Mucosa of rectum (tissue), 2 donors: ENCODE measurements around the gene UGP2.
A peak's percentile ranks its signal among the peaks of the same experiment; 100 is the strongest.

Experiments
- H3K27ac ChIP-seq, 2 donors: one replicate each; pipeline ENCODE4 v1.7.0; 2013; ENCODE audit warnings: inconsistent platforms in 2 of 2, low read depth in 2 of 2, low read length in 2 of 2
- H3K27me3 ChIP-seq, 2 donors: one replicate each; pipeline ENCODE4 v1.7.0; 2013; ENCODE audit warnings: low read length in 2 of 2; ENCODE audit not compliant: control insufficient read depth in 2 of 2, insufficient read depth in 2 of 2
- H3K36me3 ChIP-seq, 2 donors: one replicate each; pipeline ENCODE4 v1.7.0; 2013; ENCODE audit warnings: low read length in 2 of 2; ENCODE audit not compliant: control insufficient read depth in 2 of 2, insufficient read depth in 2 of 2
- H3K4me1 ChIP-seq, 2 donors: one replicate each; pipeline ENCODE4 v1.7.0; 2013; ENCODE audit warnings: low read length in 2 of 2, mild to moderate bottlenecking in 1 of 2; ENCODE audit not compliant: control insufficient read depth in 2 of 2, insufficient read depth in 2 of 2
- H3K4me3 ChIP-seq, 2 donors: one replicate each; pipeline ENCODE4 v1.7.0; 2013; ENCODE audit warnings: low read length in 2 of 2
- H3K9ac ChIP-seq, 2 donors: one replicate each; pipeline ENCODE4 v1.7.0; 2013; ENCODE audit warnings: low read length in 2 of 2, low read depth in 1 of 2, mild to moderate bottlenecking in 1 of 2
- H3K9me3 ChIP-seq, 2 donors: one replicate each; pipeline ENCODE4 v1.7.0; 2013; ENCODE audit warnings: low read length in 2 of 2; ENCODE audit not compliant: control insufficient read depth in 2 of 2
- donor health status: healthy.
- donor health status: Normal muscosa, but diverticular disease.

Gene UGP2

DNA sequence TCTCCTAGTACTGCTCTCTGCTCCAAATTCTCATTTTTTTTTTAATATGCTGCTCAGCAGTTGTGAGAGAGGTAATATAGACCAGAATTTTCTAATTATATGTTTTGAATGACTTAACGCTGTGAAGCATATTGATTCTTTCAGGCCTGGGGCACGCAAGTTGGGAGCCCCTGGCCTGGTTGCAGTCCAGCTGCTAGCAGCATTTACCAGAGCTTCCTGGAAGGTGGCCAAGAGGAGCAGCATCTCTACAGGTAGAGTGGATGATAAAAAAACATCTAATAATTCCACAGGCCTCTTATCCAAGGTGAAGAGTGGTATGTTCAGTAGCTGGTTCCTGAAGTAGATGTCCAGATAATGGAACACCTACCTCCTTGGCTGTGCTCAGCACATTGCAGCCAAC lies 7.3 kb upstream of the UGP2 start:
- H3K27ac ChIP-seq, result no peak overlapping the region
- H3K9me3 ChIP-seq, result no peaks in the 10 kb centered on the region
- H3K4me1 ChIP-seq, result no peaks in the 10 kb centered on the region
- H3K9ac ChIP-seq, result no peak overlapping the region
- no peaks in the 10 kb centered on the region for H3K36me3 ChIP-seq
- H3K4me3 ChIP-seq, result no peak overlapping the region
- no peaks in the 10 kb centered on the region for H3K27me3 ChIP-seq

DNA sequence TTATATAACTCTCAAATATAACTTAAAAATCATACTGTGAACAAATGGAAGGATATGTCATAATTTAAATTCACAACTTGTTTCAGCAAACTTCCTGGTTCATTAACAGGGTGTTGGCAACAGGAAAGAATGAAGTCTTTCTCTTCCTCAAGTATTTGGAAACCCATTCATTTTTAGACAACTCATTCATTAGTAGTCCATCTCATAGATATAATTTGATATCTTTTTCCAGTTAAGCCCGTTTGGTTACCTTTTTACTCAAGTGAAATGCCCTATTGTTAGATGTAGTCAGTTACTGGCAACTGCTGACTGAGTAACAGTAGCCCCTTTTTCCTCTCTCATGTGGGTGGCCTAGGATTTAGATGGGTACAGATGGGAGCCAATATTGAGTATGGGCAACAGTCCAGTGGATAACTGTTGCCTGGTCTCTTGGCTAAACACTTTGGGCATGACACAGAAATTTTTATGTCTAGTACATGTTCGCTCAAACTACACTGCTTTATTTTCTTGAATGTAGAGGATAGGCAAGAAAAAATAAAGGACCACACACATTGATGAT lies 4.6 kb upstream of the UGP2 start:
- H3K27ac ChIP-seq, result no peak overlapping the region
- H3K4me3 ChIP-seq, result no peak overlapping the region
- peaks cover 5 to 8% of the 10 kb centered on the region in 2 donors for H3K4me1 ChIP-seq
- H3K9me3 ChIP-seq, result no peaks in the 10 kb centered on the region
- no peaks in the 10 kb centered on the region for H3K27me3 ChIP-seq
- no peaks in the 10 kb centered on the region for H3K36me3 ChIP-seq
- H3K9ac ChIP-seq, result no peak overlapping the region

DNA sequence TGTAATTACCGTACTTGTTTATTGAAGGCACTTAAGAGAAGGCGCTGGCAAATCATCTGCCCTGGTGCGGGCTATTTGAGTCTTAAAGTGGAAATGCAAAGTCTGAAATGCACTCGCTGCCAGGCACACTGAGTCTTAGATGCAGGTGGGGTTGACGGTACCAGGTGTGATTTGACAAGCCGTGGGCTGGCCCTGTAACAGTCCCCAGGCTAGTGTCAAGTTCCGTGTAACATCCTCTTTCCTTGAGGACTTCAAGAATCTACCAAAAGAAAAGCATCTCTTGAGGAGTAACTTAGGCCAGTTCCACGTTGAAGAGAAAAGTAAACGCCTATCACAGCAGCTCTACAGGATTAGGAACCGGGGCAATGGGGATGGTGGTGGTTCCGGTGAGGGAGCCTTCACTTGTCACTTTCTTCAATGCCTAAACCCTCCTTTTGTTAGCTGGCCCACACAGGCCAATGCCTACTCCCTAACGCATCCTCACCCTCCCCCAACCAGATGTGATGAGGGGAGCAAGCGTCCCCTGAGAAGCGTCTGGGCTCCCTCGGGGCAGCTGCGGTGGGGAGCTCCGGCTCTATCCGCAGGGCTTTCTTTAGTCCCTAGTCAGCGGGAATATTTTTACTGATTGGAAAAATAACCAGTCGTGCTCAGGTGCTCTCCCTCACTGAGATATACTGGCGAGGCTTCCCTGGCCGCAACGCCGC lies 1.5 kb upstream of the UGP2 start:
- Histone ChIP-seq H3K4me1 (peaks cover 13 to 19% of the 10 kb centered on the region in 2 donors), H3K9me3 (no peaks in the 10 kb centered on the region), H3K27me3 (no peaks in the 10 kb centered on the region), H3K27ac (peak overlapping the region; percentile 99 to 100), H3K36me3 (no peaks in the 10 kb centered on the region), H3K9ac (peak overlapping the region; percentile 92 to 100), H3K4me3 (peak overlapping the region; percentile 92 to 98)

DNA sequence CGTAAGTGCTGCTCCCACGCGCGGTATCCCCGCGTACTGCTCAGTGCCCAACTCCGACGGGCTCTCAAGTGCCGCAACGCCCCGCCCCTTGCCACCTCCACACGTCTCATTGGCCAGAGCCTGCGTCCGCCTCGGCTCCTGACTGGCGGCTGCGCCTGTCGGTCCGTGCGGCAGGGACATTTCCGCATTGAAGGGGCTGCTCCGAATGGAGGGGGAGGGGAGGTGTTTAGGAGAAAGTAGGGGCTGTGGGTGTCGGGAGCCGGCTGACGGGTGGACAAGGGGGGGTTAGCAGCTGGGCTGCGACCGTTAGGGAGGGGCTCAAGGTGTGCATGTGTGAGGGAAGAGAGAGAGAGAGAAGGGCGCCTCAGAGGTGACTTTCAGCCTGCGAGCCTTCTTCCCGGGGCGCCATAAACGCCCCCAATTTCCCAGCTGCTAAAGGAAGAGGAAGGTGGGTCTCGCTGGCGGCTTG lies 877 bp upstream of the UGP2 start:
- Histone ChIP-seq H3K9me3 (no peaks in the 10 kb centered on the region), H3K4me1 (peaks cover 13 to 19% of the 10 kb centered on the region in 2 donors), H3K36me3 (no peaks in the 10 kb centered on the region), H3K9ac (peak overlapping the region; percentile 99 to 100), H3K27ac (peak overlapping the region; percentile 99 to 100), H3K4me3 (peak overlapping the region; percentile 92 to 98), H3K27me3 (no peaks in the 10 kb centered on the region)

DNA sequence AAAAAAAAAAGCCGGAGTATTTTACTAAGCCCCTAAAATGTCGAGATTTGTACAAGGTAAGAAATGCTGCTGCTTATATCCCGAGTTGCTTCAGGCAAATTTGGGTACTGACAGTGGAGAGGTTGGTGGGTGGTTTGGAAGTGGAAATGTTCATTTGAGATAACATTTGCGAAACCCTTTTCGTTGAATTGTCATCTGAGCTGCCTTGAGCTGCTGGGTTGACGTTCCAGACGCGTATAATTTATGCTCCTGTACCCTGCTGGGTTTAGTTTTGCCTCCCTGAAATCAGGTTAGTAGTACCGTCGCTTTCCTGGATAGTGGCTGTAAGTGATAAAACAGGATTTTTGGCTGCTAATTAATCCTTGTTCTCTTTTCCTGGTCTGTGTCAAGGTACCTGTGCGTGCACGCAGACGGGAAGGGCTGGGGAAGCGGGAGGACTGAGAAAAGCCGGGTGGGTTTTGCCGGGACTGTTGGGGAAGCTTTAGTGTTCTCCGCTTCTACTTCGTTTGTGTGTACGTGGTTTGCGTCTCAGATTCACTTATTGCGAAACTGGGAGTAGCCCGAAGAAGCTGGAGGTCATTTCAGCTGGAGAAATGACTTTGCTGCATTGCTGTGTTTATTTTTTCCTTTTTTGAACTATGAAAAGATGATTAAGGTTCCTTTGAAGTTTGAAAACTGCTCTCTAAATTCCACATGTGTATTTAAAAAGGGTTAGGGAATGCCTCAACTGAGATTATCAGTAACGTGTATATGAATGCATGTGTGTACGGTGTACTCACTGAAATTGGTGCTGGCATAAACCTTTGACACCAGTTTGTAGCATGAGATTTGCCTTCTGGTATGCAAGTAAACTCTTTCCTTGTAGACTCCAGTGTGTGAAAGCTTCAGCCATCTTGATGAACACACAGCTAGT lies 709 bp downstream of the UGP2 start:
- Histone ChIP-seq H3K27ac (peak overlapping the region; percentile 99 to 100), H3K4me1 (peaks cover 16 to 19% of the 10 kb centered on the region in 2 donors), H3K27me3 (no peaks in the 10 kb centered on the region), H3K9me3 (no peaks in the 10 kb centered on the region), H3K36me3 (no peaks in the 10 kb centered on the region), H3K9ac (peak overlapping the region; percentile 99 to 100), H3K4me3 (peak overlapping the region; percentile 92 to 98)

DNA sequence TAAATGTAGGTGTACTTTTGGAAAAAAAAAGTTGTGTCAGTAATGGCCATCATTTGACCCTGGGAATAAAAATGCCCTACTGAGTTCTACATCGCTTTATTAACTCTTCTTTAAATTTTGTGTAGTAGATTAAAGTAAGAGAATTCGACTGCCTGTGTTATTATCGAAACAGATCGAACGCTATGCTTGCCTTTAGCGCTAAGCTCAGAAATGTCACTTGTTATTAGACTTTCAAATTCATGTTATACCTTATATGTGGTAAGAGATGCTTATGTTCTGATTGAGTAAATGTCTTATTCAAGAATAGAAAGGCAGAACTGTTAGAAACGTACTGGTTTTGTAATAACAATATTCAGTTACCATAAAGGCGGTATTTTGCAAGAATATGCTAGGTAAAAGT lies 1.4 kb downstream of the UGP2 start:
- Histone ChIP-seq H3K27me3 (no peaks in the 10 kb centered on the region), H3K27ac (peak overlapping the region; percentile 99 to 100), H3K9ac (peak overlapping the region; percentile 17 to 100), H3K4me3 (peak overlapping the region; percentile 92 to 98), H3K9me3 (no peaks in the 10 kb centered on the region), H3K4me1 (peaks cover 16 to 19% of the 10 kb centered on the region in 2 donors), H3K36me3 (no peaks in the 10 kb centered on the region)

DNA sequence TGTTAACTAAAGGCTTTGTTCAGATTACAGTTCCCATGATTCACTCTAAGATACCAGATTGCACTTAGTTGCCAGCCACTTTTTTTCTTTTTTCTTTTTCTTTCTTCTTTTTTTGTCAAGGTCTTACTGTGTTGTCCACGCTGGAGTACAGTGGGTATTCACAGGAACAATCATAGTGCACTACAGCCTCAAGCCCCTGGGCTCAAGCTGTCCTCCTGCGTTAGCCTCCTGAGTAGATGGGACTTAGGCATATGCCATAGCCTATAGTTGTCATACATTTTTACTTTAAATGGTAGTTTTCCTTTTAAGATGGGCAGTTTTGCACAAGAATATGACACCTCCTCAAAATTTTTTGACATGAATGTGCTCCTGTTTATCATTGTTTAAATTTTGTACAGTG lies 2.1 kb downstream of the UGP2 start:
- H3K27ac ChIP-seq, result no peak overlapping the region
- no peaks in the 10 kb centered on the region for H3K36me3 ChIP-seq
- peak overlapping the region in 1 of 2 donors; percentile 2 for H3K9ac ChIP-seq
- peaks cover 18 to 19% of the 10 kb centered on the region in 2 donors for H3K4me1 ChIP-seq
- no peaks in the 10 kb centered on the region for H3K9me3 ChIP-seq
- peak overlapping the region; percentile 36 to 98 for H3K4me3 ChIP-seq
- H3K27me3 ChIP-seq, result no peaks in the 10 kb centered on the region

DNA sequence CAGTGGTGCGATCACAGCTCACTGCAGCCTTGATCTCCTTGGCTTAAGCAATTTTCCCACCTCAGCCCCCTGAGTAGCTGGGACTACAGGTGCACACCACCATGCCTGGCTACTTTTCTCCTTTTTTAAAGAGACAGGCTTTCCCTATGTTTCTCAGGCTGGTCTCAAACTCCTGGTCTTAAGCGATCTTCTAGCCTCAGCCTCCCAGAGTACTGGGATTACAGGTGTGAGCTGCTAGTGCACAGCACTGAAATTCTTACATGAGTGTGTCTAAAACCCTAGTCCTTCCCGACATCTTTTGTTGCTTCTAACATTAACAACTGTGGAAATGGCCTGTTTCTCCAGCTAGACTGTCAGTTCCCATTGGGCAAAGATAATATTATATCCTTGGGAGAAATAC lies 2.9 kb downstream of the UGP2 start:
- H3K4me3 ChIP-seq, result peak overlapping the region; percentile 36 to 98
- H3K27ac ChIP-seq, result no peak overlapping the region
- H3K27me3 ChIP-seq, result no peaks in the 10 kb centered on the region
- H3K9ac ChIP-seq, result no peak overlapping the region
- H3K36me3 ChIP-seq, result no peaks in the 10 kb centered on the region
- H3K9me3 ChIP-seq, result no peaks in the 10 kb centered on the region
- peaks cover 19 to 24% of the 10 kb centered on the region in 2 donors for H3K4me1 ChIP-seq

DNA sequence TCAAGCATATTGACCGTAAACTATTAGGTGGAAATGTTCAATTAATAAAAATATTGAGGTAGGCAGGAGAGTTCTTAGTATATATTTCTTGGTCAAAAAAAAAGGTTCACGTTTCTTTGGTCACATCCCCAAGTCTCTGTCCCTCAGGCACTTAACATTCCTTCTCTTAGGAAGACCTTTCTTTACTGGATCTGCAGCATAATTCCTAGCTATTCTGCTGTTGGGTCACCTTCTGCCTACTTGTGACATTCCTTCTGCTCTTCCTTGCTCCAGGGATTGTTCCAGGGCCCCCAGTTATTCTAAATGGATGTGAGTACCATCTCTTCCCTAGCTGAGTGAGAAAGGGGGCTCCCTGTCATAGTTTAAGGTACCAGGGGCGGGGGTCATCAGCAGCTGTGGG lies 4.2 kb downstream of the UGP2 start:
- Histone ChIP-seq H3K4me1 (peaks cover 14 to 21% of the 10 kb centered on the region in 2 donors), H3K9ac (no peak overlapping the region), H3K27me3 (no peaks in the 10 kb centered on the region), H3K36me3 (no peaks in the 10 kb centered on the region), H3K9me3 (no peaks in the 10 kb centered on the region), H3K4me3 (peak overlapping the region in 1 of 2 donors; percentile 46), H3K27ac (no peak overlapping the region)

DNA sequence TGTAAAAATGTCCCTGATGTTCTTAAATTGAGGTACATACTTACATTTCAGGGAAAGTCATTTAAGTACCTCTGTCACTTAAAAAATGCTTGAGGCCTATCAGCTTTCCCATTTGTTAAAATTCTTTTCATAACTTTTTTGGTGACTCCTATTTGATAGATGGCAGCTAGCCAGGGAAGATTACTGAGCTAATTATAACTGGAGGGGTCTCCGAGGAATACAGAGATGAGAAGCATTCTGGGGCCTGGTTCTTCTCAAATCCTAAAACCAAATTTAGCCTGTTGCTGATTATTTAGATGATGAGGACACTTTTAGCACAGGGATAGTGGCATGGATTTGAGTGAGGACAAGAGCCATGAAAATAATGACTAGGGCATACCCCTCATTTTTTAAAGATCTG lies 4.8 kb downstream of the UGP2 start:
- Histone ChIP-seq H3K27ac (no peak overlapping the region), H3K4me1 (peaks cover 15 to 25% of the 10 kb centered on the region in 2 donors)

More for the DNA sequence above, 4.8 kb downstream of the UGP2 start:
- H3K9ac ChIP-seq, result no peak overlapping the region
- H3K27me3 ChIP-seq, result no peaks in the 10 kb centered on the region
- no peak overlapping the region for H3K4me3 ChIP-seq
- no peaks in the 10 kb centered on the region for H3K9me3 ChIP-seq
- H3K36me3 ChIP-seq, result no peaks in the 10 kb centered on the region
